Activated T-cell treated with anti-CD3 and anti-CD28 coated beads for 24 hours (primary cell): ENCODE results near the gene DGKQ.
"Not testable (repeated sequence)": the region's sequence is repeated elsewhere in the genome, so short reads cannot be mapped to it uniquely, and the experiment has no call there.

Experiments used
- DNase-seq: peaks from one replicate; pipeline ENCODE4 v3.0.0-alpha.2; 2020; ENCODE audit warnings: low read depth

Gene DGKQ

DNA sequence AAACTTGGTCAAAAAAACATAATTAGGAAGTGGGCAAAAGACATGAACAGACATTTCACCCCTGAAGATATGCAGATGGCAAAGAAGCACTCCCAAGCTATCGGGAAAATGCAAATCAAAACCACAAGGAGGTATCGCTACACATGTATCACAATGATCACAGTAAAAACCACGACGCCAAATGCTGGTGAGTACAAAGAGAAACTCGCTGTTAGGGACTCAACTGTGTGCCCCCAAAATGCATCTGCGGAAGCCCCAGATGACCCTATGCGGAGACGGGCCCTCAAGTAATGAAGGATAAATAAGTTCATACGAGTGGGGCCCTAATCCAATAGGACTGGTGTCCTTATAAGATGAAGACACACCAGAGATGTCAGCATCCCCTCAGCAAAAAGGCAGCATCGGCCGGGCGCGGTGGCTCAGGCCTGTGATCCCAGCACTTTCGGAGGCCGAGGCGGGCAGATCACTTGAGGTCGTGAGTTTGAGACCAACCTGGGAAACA, 51.5 kb downstream of the DGKQ start:
- DNase-seq, result no peak

DNA sequence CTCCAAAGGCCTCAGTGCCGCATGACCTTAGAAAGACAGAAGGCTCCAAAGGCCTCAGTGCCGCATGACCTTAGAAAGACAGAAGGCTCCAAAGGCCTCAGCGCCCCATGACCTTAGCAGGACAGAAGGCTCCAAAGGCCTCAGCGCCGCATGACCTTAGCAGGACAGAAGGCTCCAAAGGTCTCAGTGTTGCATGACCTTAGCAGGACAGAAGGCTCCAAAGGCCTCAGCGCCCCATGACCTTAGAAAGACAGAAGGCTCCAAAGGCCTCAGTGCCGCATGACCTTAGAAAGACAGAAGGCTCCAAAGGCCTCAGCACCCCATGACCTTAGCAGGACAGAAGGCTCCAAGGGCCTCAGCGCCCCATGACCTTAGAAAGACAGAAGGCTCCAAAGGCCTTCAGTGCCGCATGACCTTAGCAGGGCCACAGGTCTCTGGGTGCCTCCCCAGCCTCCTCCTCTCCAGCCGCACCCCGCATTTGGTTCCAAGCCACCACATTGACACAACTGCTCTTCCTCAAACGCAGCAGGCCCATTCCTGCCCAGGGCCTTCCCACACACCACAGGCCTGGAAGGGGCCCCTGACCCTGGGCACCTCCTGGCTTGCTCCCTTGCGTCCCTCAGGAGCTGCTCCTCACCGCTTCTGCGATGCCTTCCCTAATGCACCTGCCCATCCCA, 54.2 kb downstream of the DGKQ start:
- not testable (repeated sequence) for DNase-seq

DNA sequence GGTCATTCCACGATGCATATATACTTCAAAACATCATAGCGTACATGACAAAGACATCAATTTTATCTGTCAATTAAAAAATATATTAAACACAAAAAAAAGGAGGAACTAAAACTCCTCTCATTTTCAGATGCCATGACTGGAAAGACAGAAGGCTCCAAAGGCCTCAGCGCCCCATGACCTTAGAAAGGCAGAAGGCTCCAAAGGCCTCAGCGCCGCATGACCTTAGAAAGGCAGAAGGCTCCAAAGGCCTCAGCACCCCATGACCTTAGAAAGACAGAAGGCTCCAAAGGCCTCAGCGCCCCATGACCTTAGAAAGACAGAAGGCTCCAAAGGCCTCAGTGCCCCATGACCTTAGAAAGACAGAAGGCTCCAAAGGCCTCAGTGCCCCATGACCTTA, 54.8 kb downstream of the DGKQ start:
- not testable (repeated sequence) for DNase-seq

DNA sequence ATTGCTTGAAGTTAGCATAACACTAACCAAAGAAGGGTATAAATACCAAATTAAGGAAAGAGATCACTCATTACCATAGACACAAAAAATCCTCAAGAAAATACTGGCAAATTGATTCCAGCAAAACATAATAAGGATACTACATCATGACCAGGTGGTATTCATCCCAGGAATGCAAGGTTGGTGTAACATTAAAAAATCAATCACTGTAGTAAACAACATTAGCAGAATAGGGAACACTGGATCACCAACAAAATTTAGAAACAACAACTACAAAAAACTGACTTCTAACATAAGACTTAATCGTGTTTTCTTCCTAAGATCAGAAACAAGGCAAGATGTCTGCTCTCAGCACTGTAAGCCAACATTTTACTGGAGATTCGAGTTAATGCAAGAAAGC, 55.4 kb downstream of the DGKQ start:
- DNase-seq, result no peak

DNA sequence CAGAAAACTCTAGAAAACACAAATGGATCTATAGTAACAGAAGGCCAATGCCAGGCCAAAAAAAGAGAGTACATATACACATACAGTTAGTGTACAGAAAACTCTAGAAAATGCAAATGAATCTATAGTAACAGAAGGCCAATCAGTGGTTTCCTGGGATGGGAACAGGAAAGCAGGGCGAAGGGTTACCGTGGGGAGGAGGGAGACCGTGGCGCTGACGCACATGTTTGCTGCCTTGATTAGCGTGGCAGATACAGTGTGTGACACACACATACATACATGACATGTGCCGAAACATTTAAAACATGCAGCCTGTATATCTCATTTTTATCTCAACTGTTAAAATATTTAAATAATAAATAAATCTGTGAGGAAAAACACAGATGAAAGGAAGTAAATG, 55.9 kb downstream of the DGKQ start:
- no peak for DNase-seq

DNA sequence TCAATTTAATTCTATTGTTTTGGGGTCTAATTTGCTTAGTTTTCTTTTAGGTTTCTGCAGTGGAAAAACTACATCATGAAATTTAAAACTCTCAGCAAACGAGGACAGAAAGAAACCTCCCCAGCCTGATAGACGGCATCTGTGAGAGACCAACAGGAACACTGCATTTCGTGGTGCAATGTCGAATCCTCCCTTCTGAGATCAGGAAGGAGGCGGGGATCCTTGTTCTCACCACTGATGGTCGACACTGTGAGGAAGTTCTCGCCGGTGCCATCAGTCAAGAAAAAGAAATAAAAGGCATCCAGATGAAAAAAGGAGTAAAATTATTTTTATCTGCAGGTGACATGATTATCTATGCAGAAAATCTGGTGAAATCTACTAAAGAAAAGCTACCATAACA, 57.8 kb downstream of the DGKQ start:
- DNase-seq, result no peak

DNA sequence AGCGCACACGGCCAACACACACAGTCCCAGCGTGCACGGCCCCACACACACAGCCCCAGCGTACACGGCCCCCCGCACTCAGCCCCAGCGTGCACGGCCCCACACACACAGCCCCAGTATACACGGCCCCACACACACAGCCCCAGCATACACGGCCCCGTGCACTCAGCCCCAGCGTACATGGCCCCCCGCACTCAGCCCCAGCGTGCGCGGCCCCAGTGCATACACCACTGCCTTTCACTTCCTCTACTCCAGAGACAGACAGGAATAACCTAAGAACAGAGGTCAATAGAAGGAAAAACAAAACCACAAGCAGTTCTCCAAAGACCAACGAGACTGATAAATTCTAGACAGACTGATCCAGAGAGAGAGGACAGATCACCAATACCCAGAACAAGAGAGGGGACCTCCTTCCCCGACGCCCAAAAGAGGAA, 58.3 kb downstream of the DGKQ start:
- no peak for DNase-seq

DNA sequence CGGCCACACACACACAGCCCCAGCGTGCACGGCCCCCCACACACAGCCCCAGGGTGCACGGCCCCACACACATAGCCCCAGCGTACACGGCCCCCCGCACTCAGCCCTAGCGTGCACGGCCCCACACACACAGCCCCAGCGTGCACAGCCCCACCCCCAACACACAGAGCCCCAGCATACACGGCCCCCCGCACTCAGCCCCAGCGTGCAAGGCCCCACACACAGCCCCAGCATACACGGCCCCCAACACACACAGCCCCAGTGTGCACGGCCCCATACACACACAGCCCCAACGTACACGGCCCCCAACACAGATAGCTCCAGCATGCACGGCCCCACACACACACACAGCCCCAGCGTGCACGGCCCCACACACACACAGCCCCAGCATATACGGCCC, 58.8 kb downstream of the DGKQ start:
- no peak for DNase-seq

DNA sequence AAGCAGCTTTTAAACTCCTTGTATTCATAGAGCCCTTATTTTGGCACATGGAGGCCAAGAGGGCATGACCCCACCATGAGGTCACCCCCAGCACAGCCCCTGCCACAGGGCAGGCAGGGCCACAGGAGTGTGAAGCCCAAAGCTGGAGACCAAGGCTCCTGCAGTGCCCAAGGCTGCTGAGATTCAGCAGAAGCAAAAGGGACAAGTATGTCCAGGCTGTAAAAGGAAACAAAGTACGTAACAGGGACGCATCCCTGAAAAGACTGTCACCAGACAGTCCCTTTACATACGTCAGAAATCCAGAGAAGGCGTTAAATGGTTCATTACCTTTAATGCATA, 60.1 kb downstream of the DGKQ start:
- no peak for DNase-seq

DNA sequence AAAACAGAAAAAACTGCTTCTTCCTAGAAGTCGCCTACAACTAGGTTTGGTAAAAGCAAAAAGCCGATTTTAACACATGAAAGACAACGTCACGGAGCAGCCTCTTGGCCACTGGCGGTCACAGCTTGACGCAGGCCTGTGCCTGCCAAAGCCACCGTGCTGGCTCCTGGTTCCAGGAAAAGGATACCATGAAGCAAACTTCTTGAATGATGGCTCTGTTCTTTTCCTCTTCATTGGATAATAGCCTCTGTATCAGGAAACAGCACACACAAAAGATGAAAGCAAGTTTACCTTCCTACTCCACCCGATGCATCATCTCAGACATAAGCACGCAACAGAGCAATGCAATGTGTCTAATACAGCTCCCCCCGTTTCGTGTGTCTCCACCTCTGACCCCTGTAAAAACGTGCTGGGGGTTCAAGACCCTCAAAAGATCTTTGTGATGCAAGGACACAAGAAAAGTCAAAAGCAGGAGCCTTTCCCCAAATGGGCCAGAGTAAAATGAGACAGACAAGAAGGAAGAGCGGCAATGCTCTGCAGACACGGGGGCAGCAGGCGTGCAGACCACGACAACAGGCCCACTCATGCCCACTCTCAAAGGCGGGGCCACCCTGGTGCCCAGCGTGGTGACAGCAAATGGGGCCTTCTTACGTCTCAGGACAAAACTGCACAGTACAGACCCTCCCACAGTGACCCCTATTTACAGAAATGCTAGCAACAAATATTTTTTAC, 60.7 kb downstream of the DGKQ start:
- DNase-seq, result no peak

DNA sequence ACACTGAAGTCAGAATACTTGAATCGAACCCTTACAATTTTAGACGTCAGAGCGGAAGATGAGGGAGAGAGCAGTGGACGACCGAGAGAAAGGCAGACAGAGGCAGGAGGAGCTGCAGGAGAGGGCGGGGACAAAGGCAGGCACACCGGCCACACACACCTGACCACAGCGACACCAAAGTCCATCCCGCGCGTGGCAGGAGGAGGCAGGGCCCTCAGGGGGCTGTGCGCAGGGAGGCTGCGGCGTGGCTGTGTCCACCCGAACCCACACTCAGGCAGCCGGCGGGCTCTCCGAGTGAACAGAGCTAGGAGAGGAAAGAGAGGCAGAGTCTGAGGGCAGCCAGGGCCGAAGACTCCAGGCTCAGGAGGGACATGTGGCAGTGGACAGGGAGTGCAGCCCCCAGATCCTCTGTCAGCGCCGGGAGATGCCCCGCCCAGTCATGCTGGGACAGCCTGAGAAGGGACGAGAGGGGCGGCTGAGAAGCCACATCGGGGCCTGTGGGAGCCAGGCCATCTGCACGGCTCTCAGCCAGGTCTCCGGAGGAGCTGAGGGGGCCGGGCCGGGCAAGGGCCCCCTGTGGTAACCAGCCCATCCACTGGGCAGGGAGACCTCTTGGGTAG, 61.4 kb downstream of the DGKQ start:
- no peak for DNase-seq

DNA sequence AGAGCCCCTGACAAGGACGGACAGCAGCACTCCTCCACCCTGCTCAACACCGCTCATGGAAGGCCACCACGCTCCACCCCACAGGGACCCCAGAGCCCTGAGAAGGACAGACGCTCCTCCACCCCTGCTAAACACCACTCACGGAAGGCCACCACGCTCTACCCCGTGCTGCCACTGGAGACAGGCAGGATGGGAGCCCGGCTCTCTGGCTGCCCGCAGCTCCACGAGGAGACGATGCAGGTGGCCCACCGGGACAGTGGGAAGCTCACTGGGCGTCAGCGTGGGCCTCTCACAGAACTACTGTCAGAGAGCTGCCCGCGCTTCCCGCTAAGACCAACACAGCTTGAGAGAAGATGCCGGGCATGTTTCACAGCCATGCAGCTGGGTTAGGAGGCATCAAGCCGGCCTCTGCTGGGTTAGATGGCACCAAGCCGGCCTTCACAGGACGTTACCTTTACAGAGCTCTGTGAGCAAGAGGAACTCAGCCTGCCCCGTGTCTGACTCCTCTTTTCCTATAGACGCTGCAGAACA, 62.1 kb downstream of the DGKQ start:
- DNase-seq, result no peak

DNA sequence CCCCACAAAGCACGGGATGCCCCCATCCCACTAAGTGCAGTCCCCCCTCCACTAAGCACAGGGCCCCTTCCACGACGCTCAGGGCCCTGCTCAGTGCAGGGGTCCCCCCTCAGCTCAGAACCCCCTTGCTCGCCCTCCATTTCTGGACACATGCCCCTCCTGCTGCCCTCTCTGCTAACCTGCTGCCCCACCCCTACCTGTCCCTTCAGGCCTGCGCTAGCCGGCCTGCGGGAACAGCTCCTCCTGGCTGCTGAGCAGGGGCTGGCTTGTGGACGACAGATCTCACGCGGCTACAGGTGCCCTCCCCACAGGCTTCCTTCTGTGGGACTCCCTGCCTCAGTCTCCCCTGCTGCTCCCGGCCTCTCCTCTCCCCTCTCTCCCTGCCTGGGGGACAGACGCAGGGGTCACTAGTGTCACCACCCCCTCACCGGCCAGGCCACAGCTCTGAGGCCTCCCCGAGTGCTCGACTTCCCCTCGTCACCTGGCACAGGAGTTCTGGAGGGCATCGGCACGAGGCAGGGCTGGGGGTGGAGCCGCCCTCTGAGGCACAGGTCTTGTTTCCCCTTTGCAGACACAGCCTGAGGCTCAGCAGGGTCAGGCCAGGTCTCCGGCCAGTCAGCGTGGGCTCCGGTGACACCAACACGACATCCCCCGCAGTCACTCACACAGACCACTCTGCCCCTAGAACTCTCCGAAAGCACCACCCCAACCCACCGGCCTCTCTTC, 62.8 kb downstream of the DGKQ start:
- DNase-seq, result no peak

DNA sequence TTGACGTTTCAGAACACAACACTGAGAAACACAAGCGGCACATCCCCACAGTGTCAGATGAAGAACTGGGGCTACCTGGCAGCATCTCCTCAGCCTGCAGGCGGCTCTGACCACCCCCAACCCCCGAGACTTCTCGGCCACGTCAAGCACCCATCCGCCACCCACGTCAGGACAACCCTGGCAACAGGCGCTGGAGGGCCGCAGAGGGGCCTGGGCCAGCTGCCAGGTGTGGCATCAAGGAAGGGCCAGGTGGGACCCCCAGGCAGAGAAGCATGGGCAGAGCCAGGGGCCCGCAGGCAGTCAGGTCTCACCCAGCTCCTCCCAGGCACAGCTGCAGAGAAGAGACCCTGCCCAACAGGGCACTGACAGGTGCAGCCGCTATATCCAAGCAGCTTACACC, 63.5 kb downstream of the DGKQ start:
- no peak for DNase-seq

DNA sequence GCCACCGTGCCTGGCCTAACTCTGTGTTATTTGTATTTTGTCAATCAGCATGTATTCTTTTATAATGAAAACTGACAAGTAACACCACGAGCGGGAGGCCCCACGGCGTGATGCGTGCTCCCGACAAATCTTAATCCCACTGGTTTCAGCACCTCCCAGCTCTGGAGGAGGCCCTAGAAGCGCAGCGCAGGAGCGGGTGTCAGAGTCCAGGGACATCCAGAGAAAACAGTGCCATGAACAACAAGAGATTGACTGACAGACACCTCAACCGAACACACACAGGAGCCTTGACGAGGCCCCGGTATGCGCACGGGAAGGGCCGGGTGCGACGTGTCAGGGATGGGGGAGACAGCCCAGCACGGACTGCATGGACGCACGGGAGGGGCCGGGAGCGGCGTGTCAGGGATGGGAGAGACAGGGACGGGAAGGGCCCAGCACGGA, 64.2 kb downstream of the DGKQ start:
- no peak for DNase-seq
